K562 (cell line): Measurements from ENCODE around the gene NUDCD3. TPM values are rescaled to one million over a fixed set of nuclear protein-coding genes. Genes with fewer than 3 reads are reported as not detected.
A peak's percentile ranks its signal among the peaks of the same experiment; 100 is the strongest.

ENCODE experiments used
- ATAC-seq: fragments of 200-7000 bp; cut with Tn5 transposase; 3 replicates; pipeline ENCODE4 v1.9.1; 2020; ENCODE audit warnings: moderate library complexity
- BruUV-seq: library from RNA; stranded (reverse); fragments of 400-500 nt; replicated peaks from 2 replicates; lab custom pipeline; 2021; lab: Mats Ljungman, UMichigan
- CTCF ChIA-PET: fragments of 300-600 bp; formaldehyde crosslinking; extraction: SDS; loops from one replicate; lab custom pipeline; 2021; ENCODE audit warnings: low intra/inter-chr PET ratio; lab: Yijun Ruan, JAX
- POLR2A ChIA-PET: fragments of 300-600, 350-650 bp; sonication (Branson Sonifier 250); formaldehyde crosslinking; extraction: SDS; loops from one replicate; lab custom pipeline; 2021; ENCODE audit warnings: antibody characterized with exemption, inconsistent platforms; lab: Yijun Ruan, JAX
- DNase-seq, 4 experiments: peaks; one replicate each; pipeline versions ENCODE4 v3.0.0 to v3.0.0-alpha.2; 2011 to 2018; ENCODE audit warnings: low spot score in 3 of 4, mixed read lengths in 3 of 4; ENCODE audit errors: extremely low read depth in 1 of 4
- FAIRE-seq: peaks from 2 replicates; lab custom pipeline; 2011; peaks lifted over from hg19 to GRCh38; lab: Jason Lieb, UNC
- H2AFZ ChIP-seq: 2 replicates; pipeline ENCODE4 v1.6.0; 2011; ENCODE audit warnings: low read depth, low read length, control low read depth, inconsistent platforms
- H3K27ac ChIP-seq: fragments of 200-600 bp; 3 replicates; pipeline ENCODE4 v1.8.0; 2011; ENCODE audit warnings: low read depth, mild to moderate bottlenecking, control low read depth, inconsistent platforms, low read length, moderate library complexity, mixed read lengths; ENCODE audit errors: extremely low read depth
- H3K27me3 ChIP-seq, 2 experiments: fragments of 300-600 bp in 1 of 2; 2 replicates in 1 of 2; 3 replicates in 1 of 2; pipeline versions ENCODE4 v1.6.0 to v1.8.0; 2011; ENCODE audit warnings: inconsistent platforms in 2 of 2, low read length in 2 of 2, mild to moderate bottlenecking in 1 of 2, mixed read lengths in 1 of 2, moderate library complexity in 1 of 2; ENCODE audit not compliant: control insufficient read depth in 2 of 2, insufficient read depth in 2 of 2
- H3K36me3 ChIP-seq: fragments of 300-600 bp; 3 replicates; pipeline ENCODE4 v1.8.0; 2011; ENCODE audit warnings: mild to moderate bottlenecking, low read length, inconsistent platforms; ENCODE audit not compliant: control insufficient read depth, insufficient read depth
- H3K4me1 ChIP-seq, 2 experiments: fragments of 200-600 bp in 1 of 2; replicated peaks in 1 of 2; 2 replicates in 1 of 2; 3 replicates in 1 of 2; pipeline versions ENCODE4 v1.5.1 to v1.8.0; 2011; ENCODE audit warnings: inconsistent platforms in 2 of 2, low read length in 2 of 2, mild to moderate bottlenecking in 1 of 2, mixed read lengths in 1 of 2, moderate library complexity in 1 of 2; ENCODE audit not compliant: control insufficient read depth in 2 of 2, insufficient read depth in 2 of 2
- H3K4me2 ChIP-seq: 2 replicates; pipeline ENCODE4 v1.6.1; 2011; ENCODE audit warnings: low read length, control low read depth, inconsistent platforms, mixed read lengths; ENCODE audit not compliant: insufficient read depth
- H3K4me3 ChIP-seq: fragments of 200-600 bp; sonication (generic), shearing (Covaris generic); 2 replicates; pipeline ENCODE4 v1.5.1; 2016; ENCODE audit warnings: control low read depth, inconsistent platforms
- H3K79me2 ChIP-seq: fragments of 200-600 bp; 3 replicates; pipeline ENCODE4 v1.8.0; 2011; ENCODE audit warnings: low read length, inconsistent platforms; ENCODE audit not compliant: control insufficient read depth, insufficient read depth
- H3K9ac ChIP-seq, 2 experiments: 2 replicates each; pipeline versions ENCODE4 v1.6.0 to v1.6.1; 2011; ENCODE audit warnings: low read depth in 2 of 2, low read length in 2 of 2, control low read depth in 1 of 2, inconsistent platforms in 1 of 2, mild to moderate bottlenecking in 1 of 2, mixed read lengths in 1 of 2; ENCODE audit not compliant: insufficient read depth in 1 of 2
- H3K9me1 ChIP-seq: one replicate; pipeline ENCODE4 v1.6.0; 2011; ENCODE audit warnings: inconsistent platforms, mild to moderate bottlenecking, low read length, moderate library complexity; ENCODE audit not compliant: control insufficient read depth, insufficient read depth
- H3K9me3 ChIP-seq: replicated peaks from 2 replicates; pipeline ENCODE4 v1.5.1; 2011; ENCODE audit warnings: low read depth, low read length, inconsistent platforms; ENCODE audit not compliant: control insufficient read depth, insufficient read depth
- H4K20me1 ChIP-seq: replicated peaks from 2 replicates; pipeline ENCODE4 v1.6.1; 2011; ENCODE audit warnings: low read length, inconsistent platforms, mixed read lengths; ENCODE audit not compliant: control insufficient read depth, insufficient read depth
- DDX20 ChIP-seq: fragments of 450-650 bp; IDR thresholded peaks from 2 replicates; pipeline ENCODE4 v1.6.1; 2016; ENCODE audit warnings: missing genetic modification characterization, low read depth, mild to moderate bottlenecking, missing compliant biosample characterization, moderate library complexity
- FOXK2 ChIP-seq, 2 experiments: fragments of 450-650 bp; IDR thresholded peaks in 1 of 2; conservative IDR thresholded peaks in 1 of 2; 2 replicates each; pipeline ENCODE4 v1.6.1; 2016; ENCODE audit warnings: low read depth in 2 of 2, mild to moderate bottlenecking in 1 of 2
- HNRNPK ChIP-seq: fragments of 200-400 bp; formaldehyde crosslinking; IDR thresholded peaks from one replicate; pipeline ENCODE4 v1.6.1; 2018; ENCODE audit warnings: mild to moderate bottlenecking, low read depth, low read length; ENCODE audit not compliant: poor library complexity, severe bottlenecking
- ILF3 ChIP-seq: fragments of 450-650 bp; IDR thresholded peaks from 2 replicates; pipeline ENCODE4 v1.6.1; 2018; ENCODE audit warnings: antibody characterized with exemption, mild to moderate bottlenecking, moderate library complexity, borderline replicate concordance
- NR1H2 ChIP-seq: sonication (generic); formaldehyde crosslinking; IDR thresholded peaks from 2 replicates; pipeline ENCODE4 v1.4.0; 2020; ENCODE audit warnings: mild to moderate bottlenecking, missing genetic modification reagents
- PPARD ChIP-seq: fragments of 250-450 bp; sonication (Bioruptor Pico); IDR thresholded peaks from 2 replicates; pipeline ENCODE4 v1.8.0; 2022; ENCODE audit warnings: inconsistent platforms, mild to moderate bottlenecking, moderate library complexity
- SNRNP70 ChIP-seq: fragments of 200-400 bp; formaldehyde crosslinking; optimal IDR thresholded peaks from 2 replicates; pipeline ENCODE3; 2017; ENCODE audit warnings: low read depth, low read length
- SRF ChIP-seq, 2 experiments: fragments of 250-450, 450-650 bp in 1 of 2; sonication (Bioruptor Pico) in 1 of 2; sonication (generic) in 1 of 2; formaldehyde crosslinking; IDR thresholded peaks; 2 replicates each; pipeline versions ENCODE4 v1.5.0 to v1.5.1; 2020 to 2022; ENCODE audit warnings: mild to moderate bottlenecking in 1 of 2, missing genetic modification reagents in 1 of 2
- whole genome bisulfite sequencing: fragments of 100-300 bp; shearing (Covaris generic); methylation state at CpG from one replicate; pipeline ENCODE4 v1.1.6; 2016; ENCODE audit warnings: low coverage, mixed read lengths; ENCODE audit not compliant: insufficient coverage; ENCODE audit errors: missing lambda C conversion rate; 5-methylcytosine and 5-hydroxymethylcytosine counted together
- in situ Hi-C: fragments of 300-500 bp; cut with MboI; formaldehyde crosslinking; loops from 4 replicates; pipeline ENCODE4 v1.15.0; 2018; ENCODE audit warnings: inconsistent platforms, mixed read lengths
- intact Hi-C: fragments of 100-400 bp; cut with micrococcal nuclease; formaldehyde crosslinking; loops from 2 replicates; pipeline ENCODE4 v1.14.2; 2022
- polyA plus RNA-seq, 8 experiments: library from polyadenylated mRNA; depleted of rRNA in 4 of 8; stranded (reverse) in 5 of 8; unstranded in 3 of 8; fragments of >200 nt; fragmentation: Nextera tagmentation in 2 of 8; fragmentation: Illumina TruSeq in 1 of 8; extraction: Ambion mirVana in 2 of 8; extraction: Trizol in 1 of 8; gene quantifications; 2 replicates each; pipeline versions ENCODE4 v1.2.1 to v1.2.3, GENCODE V29; 2011 to 2014; ENCODE audit warnings: inconsistent platforms in 1 of 8, missing spikeins in 1 of 8
- total RNA-seq, 7 experiments: library from RNA; depleted of rRNA in 6 of 7; stranded (reverse); fragments of >200 nt in 6 of 7; fragmentation: Illumina TruSeq in 2 of 7; extraction: Trizol in 2 of 7; gene quantifications; 2 replicates each; pipeline versions ENCODE4 v1.2.1 to v1.2.3, GENCODE V29; 2011 to 2021; ENCODE audit warnings: low replicate concordance in 1 of 7
- TF ChIP-seq, protein P1 (sequence below): fragments of 250-450 bp; sonication (Bioruptor Pico); IDR thresholded peaks from 2 replicates; pipeline ENCODE4 v1.9.0; 2021; ENCODE audit warnings: mild to moderate bottlenecking, inconsistent platforms
- TF ChIP-seq, protein P2 (sequence below): fragments of 200-800 bp; sonication (Bioruptor generic); IDR thresholded peaks from 2 replicates; pipeline ENCODE4 v1.6.1; 2017; ENCODE audit warnings: missing genetic modification characterization, missing compliant biosample characterization
- TF ChIP-seq, protein P3 (sequence below): sonication (generic); formaldehyde crosslinking; IDR thresholded peaks from 2 replicates; pipeline ENCODE4 v1.8.0; 2022; ENCODE audit warnings: mild to moderate bottlenecking, missing genetic modification reagents

NUDCD3 gene
- total and polyA plus RNA-seq, 9 of the 15 experiments (the other 6 are each of a cell fraction or from before 2014, with no cell fraction given): 24.8 to 64.2 (median 42.6) TPM

DNA sequence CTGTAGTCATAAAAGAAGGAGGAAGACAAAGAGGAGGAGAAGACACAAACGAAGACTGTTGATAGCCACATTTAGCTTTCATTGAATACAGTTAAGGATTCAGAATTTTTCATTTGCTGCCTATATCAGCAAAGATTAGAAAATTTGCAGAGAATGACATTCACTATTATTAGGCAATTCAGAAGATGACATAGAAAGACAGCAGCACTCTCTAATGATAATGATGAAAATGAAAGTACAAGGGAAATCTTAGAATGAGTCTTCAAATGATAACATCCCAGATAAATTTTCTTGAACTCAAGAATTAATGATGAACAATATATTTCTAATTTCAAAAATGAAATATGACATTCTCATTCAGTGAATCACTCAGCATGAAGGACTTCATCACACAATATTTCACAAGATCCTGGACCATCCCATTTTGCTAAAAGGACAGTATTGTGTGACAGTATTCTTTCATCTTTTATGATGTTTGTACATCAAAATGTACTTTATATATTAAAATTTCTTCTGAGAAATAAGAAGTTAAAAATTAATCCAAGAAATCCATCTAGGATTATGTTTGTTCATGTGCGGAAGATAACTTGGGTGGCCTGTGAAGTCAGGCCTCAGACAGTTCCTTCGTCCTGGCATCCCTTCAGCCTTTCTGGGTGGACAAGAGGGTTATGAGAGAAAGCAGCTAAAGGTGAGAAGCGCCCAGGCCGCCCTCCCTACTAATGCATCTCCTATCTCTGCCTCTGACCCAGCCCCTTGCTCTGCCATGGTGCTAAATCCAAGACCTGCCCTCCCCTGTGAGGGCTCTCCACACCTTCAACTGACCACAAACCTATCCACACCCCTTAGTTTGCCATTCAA, 117.7 kb downstream of the NUDCD3 start:
- peaks cover 0 to 19% of the 10 kb centered on the region in 2 experiments; a peak in 2 of 5 replicates for H3K27me3 ChIP-seq
- DNase-seq: peak in 2 of 4 experiments; percentile 2 to 7
- H3K9ac ChIP-seq: no peak overlapping the region
- H3K27ac ChIP-seq: no peak overlapping the region
- CTCF ChIA-PET: no interaction called here
- in situ Hi-C loops: no loop called here
- no peaks in the 10 kb centered on the region for H4K20me1 ChIP-seq
- no peaks in the 10 kb centered on the region for H3K36me3 ChIP-seq
- FAIRE-seq: no peak
- H2AFZ ChIP-seq: no peak overlapping the region
- BruUV-seq: no TSS peak
- peaks cover 0 to 3% of the 10 kb centered on the region in 2 experiments; a peak in 1 of 5 replicates for H3K4me1 ChIP-seq
- 0 out of 2 replicates have a peak, but pooled peaks cover 3% of the 10 kb centered on the region for H3K9me3 ChIP-seq
- POLR2A ChIA-PET: no interaction called here
- ATAC-seq: no peak
- intact Hi-C loops: loop anchor here (5.0 to 10.0 kb wide), 2 partner anchors 102 to 130 kb away; no protein-coding TSS in a partner anchor
- WGBS: 4% methylated on average over 5 of the region's 5 CpGs
- H3K4me2 ChIP-seq: no peak overlapping the region
- peaks cover 2% of the 10 kb centered on the region for H3K9me1 ChIP-seq
- no peak for TF ChIP-seq ILF3
- TF ChIP-seq, protein P1, sequence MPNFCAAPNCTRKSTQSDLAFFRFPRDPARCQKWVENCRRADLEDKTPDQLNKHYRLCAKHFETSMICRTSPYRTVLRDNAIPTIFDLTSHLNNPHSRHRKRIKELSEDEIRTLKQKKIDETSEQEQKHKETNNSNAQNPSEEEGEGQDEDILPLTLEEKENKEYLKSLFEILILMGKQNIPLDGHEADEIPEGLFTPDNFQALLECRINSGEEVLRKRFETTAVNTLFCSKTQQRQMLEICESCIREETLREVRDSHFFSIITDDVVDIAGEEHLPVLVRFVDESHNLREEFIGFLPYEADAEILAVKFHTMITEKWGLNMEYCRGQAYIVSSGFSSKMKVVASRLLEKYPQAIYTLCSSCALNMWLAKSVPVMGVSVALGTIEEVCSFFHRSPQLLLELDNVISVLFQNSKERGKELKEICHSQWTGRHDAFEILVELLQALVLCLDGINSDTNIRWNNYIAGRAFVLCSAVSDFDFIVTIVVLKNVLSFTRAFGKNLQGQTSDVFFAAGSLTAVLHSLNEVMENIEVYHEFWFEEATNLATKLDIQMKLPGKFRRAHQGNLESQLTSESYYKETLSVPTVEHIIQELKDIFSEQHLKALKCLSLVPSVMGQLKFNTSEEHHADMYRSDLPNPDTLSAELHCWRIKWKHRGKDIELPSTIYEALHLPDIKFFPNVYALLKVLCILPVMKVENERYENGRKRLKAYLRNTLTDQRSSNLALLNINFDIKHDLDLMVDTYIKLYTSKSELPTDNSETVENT (CRISPR knock-in tag): no peak
- no peak for TF ChIP-seq FOXK2 (conservative IDR thresholded peaks at IDR 0.05 in 1 of 2, IDR thresholded peaks at IDR 0.05 in 1 of 2; ENCODE audit: low read depth in 2 of 2)
- no peak for TF ChIP-seq DDX20 (tag)
- TF ChIP-seq, protein P2, sequence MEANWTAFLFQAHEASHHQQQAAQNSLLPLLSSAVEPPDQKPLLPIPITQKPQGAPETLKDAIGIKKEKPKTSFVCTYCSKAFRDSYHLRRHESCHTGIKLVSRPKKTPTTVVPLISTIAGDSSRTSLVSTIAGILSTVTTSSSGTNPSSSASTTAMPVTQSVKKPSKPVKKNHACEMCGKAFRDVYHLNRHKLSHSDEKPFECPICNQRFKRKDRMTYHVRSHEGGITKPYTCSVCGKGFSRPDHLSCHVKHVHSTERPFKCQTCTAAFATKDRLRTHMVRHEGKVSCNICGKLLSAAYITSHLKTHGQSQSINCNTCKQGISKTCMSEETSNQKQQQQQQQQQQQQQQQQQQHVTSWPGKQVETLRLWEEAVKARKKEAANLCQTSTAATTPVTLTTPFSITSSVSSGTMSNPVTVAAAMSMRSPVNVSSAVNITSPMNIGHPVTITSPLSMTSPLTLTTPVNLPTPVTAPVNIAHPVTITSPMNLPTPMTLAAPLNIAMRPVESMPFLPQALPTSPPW (CRISPR knock-in tag): no peak
- TF ChIP-seq, protein P3, sequence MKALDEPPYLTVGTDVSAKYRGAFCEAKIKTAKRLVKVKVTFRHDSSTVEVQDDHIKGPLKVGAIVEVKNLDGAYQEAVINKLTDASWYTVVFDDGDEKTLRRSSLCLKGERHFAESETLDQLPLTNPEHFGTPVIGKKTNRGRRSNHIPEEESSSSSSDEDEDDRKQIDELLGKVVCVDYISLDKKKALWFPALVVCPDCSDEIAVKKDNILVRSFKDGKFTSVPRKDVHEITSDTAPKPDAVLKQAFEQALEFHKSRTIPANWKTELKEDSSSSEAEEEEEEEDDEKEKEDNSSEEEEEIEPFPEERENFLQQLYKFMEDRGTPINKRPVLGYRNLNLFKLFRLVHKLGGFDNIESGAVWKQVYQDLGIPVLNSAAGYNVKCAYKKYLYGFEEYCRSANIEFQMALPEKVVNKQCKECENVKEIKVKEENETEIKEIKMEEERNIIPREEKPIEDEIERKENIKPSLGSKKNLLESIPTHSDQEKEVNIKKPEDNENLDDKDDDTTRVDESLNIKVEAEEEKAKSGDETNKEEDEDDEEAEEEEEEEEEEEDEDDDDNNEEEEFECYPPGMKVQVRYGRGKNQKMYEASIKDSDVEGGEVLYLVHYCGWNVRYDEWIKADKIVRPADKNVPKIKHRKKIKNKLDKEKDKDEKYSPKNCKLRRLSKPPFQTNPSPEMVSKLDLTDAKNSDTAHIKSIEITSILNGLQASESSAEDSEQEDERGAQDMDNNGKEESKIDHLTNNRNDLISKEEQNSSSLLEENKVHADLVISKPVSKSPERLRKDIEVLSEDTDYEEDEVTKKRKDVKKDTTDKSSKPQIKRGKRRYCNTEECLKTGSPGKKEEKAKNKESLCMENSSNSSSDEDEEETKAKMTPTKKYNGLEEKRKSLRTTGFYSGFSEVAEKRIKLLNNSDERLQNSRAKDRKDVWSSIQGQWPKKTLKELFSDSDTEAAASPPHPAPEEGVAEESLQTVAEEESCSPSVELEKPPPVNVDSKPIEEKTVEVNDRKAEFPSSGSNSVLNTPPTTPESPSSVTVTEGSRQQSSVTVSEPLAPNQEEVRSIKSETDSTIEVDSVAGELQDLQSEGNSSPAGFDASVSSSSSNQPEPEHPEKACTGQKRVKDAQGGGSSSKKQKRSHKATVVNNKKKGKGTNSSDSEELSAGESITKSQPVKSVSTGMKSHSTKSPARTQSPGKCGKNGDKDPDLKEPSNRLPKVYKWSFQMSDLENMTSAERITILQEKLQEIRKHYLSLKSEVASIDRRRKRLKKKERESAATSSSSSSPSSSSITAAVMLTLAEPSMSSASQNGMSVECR (CRISPR knock-in tag): no peak
- TF ChIP-seq NR1H2 (CRISPR knock-in tag): no peak
- TF ChIP-seq SNRNP70: no peak
- no peak for TF ChIP-seq HNRNPK
- TF ChIP-seq SRF (CRISPR knock-in tag; IDR thresholded peaks at IDR 0.05): no peak
- no peak for TF ChIP-seq PPARD (CRISPR knock-in tag)
- no peak overlapping the region for H3K4me3 ChIP-seq
- H3K79me2 ChIP-seq: no peaks in the 10 kb centered on the region
